WERI-Rb-1 (cell line): ENCODE results near the gene MDM2.

Experiments used
- DNase-seq: peaks from one replicate; pipeline ENCODE4 v3.0.0-alpha.2; 2020
- H3K27ac ChIP-seq: fragments of 250-450 bp; sonication (Bioruptor Pico); 2 replicates; pipeline ENCODE4 v1.5.1; 2020; ENCODE audit warnings: mild to moderate bottlenecking, moderate library complexity
- H3K27me3 ChIP-seq: fragments of 250-450 bp; sonication (Bioruptor Pico); 2 replicates; pipeline ENCODE4 v1.5.1; 2021; ENCODE audit warnings: mild to moderate bottlenecking, low read depth, moderate library complexity; ENCODE audit not compliant: insufficient read depth, severe bottlenecking
- H3K36me3 ChIP-seq: fragments of 250-450 bp; sonication (Bioruptor Pico); 2 replicates; pipeline ENCODE4 v1.5.1; 2020; ENCODE audit warnings: mild to moderate bottlenecking, moderate library complexity
- H3K4me3 ChIP-seq: 2 replicates; pipeline ENCODE4 v1.5.1; 2011; ENCODE audit warnings: low read depth, mild to moderate bottlenecking, control low read depth, low read length
- H3K9me3 ChIP-seq: fragments of 250-450 bp; sonication (Bioruptor Pico); 2 replicates; pipeline ENCODE4 v1.5.1; 2021; ENCODE audit warnings: mild to moderate bottlenecking, moderate library complexity; ENCODE audit not compliant: severe bottlenecking
- TF ChIP-seq, protein P1 (sequence below): IDR thresholded peaks from 2 replicates; pipeline ENCODE4 v1.5.1; 2011; ENCODE audit warnings: low read depth, mild to moderate bottlenecking, control low read depth, inconsistent platforms, low read length

Gene MDM2

DNA sequence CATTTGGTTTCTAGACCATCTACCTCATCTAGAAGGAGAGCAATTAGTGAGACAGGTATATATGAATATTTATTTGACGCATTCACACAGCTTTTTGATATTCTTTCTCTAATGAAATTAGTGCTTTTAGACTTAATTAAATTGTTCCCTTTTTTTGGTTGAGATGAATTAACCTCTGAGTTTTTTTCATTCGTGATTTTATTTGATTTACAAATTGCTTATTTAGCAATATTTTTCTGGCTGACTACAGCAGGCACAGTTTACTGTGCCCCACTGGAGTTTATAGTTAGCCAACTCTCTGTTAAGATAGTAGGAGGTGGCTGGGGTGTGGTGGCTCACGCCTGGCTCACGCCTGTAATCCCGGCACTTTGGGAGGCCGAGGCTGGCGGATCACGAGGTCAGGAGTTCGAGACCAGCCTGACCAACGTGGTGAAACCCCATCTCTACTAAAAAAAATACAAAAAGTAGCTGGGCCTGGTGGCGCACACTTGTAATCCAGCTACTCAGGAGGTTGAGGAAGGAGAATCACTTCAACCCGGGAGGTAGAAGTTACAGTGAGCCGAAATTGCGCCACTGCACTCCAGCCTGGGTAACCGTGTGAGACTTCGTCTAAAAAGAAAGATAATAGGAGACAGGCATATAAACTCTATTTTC, 16.7 kb downstream of the MDM2 start:
- no peaks in the 10 kb centered on the region for H3K9me3 ChIP-seq
- TF ChIP-seq, protein P1, sequence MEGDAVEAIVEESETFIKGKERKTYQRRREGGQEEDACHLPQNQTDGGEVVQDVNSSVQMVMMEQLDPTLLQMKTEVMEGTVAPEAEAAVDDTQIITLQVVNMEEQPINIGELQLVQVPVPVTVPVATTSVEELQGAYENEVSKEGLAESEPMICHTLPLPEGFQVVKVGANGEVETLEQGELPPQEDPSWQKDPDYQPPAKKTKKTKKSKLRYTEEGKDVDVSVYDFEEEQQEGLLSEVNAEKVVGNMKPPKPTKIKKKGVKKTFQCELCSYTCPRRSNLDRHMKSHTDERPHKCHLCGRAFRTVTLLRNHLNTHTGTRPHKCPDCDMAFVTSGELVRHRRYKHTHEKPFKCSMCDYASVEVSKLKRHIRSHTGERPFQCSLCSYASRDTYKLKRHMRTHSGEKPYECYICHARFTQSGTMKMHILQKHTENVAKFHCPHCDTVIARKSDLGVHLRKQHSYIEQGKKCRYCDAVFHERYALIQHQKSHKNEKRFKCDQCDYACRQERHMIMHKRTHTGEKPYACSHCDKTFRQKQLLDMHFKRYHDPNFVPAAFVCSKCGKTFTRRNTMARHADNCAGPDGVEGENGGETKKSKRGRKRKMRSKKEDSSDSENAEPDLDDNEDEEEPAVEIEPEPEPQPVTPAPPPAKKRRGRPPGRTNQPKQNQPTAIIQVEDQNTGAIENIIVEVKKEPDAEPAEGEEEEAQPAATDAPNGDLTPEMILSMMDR: no peak
- no peak for DNase-seq
- H3K36me3 ChIP-seq: peaks cover 94% of the 10 kb centered on the region
- H3K27me3 ChIP-seq: no peaks in the 10 kb centered on the region
- no peak overlapping the region for H3K27ac ChIP-seq
- no peak overlapping the region for H3K4me3 ChIP-seq

DNA sequence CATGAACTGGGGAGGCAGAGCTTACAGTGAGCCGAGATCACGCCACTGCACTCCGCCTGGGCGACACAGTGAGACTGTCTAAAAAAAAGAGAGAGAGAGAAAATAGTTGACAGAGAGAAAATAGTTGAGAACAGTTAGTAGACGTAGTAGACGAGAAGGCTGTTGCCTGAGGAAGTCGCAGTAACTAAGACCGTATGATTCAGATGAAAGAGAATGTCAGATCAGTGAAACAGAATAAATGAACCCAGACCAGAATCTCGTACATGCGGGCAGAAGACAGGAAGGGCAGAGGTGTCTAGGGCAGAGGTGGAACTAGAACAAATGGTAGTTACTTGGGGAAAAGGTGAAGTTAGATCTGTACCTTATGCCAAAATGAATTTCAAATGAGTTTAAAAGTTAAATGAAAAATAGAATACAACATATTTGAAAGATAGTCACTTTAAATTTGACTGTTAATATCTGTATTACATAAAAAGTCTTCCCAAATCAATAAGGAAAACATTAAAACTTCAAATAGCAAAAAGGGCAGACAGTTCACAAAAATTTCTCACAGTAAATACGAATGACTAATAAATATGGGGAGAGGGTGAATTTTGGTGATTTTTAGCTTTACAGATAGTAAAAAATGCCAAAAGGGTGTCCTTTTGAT, 17.7 kb downstream of the MDM2 start:
- TF ChIP-seq, protein P1: no peak
- Histone ChIP-seq H3K9me3 (no peaks in the 10 kb centered on the region), H3K27ac (no peak overlapping the region), H3K27me3 (no peaks in the 10 kb centered on the region), H3K36me3 (peaks cover 92% of the 10 kb centered on the region), H3K4me3 (no peak overlapping the region)
- no peak for DNase-seq

DNA sequence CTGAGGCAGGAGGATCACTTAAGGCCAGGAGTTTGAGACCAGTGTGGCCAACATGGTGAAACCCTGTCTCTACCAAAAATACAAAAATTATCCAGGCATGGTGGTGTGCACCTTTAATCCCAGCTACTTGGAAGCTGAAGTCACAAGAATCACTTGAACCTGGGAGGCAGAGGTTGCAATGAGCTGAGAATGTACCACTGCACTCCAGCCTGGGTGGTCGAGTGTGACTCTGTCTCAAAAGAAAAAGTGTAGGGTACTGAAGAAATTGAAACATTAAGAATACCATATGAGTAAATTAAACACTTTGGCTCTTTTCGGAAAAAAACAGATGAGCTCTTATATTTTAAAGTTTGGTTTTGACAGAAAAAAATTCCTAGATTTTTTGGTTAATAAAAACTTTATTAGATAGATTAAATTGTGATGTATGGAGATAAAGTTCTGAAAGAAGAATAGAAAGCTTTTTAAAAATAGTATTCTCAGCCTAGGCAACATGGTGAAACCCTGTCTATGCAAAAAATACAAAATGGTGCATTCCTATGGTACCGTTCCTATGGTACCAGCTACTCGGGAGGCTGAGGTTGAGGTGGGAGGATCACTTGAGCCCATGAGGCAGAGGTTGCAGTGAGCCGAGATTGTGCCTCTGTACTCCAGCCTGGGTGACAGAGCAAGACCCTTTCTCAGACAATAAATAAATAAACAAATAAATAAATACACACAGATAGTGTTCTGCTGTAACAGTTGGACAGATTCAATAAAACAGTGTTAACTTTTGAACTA, 20.1 kb downstream of the MDM2 start:
- Histone ChIP-seq H3K27me3 (no peaks in the 10 kb centered on the region), H3K4me3 (no peak overlapping the region), H3K9me3 (no peaks in the 10 kb centered on the region), H3K36me3 (peaks cover 89% of the 10 kb centered on the region), H3K27ac (no peak overlapping the region)
- DNase-seq: no peak
- TF ChIP-seq, protein P1: no peak

DNA sequence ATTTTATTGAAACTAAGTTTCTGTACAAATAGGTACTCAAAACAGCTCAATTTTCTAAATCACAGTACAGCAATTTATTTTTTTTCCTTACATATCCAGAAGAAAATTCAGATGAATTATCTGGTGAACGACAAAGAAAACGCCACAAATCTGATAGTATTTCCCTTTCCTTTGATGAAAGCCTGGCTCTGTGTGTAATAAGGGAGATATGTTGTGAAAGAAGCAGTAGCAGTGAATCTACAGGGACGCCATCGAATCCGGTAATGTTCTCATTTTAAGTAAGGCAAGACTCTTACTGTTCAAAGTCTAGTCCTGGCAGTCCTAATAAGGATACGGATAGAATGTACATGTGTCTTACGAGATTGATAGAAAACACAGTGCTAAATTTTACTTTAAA, 20.7 kb downstream of the MDM2 start:
- TF ChIP-seq, protein P1: no peak
- no peak overlapping the region for H3K27ac ChIP-seq
- peaks cover 86% of the 10 kb centered on the region for H3K36me3 ChIP-seq
- no peak for DNase-seq
- H3K27me3 ChIP-seq: no peaks in the 10 kb centered on the region
- no peaks in the 10 kb centered on the region for H3K9me3 ChIP-seq
- no peak overlapping the region for H3K4me3 ChIP-seq

DNA sequence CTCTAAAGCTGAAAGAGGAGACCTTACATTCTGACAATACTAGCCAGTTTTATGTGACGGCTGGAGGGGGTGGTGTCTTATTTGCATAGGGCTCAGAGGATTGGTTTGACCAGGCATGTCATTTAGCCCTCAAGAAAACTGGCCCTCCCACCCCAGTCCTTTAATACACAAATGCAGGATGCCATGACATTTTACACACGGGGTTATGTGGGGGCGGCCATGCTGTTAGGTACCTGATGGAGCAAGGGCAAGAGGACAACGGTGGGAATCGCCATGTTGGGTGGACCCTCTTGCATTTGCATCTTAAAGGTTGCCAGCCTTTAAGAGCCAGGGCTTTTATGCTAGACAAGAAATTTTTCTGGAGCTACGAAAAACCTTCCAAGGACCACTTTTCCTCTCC, 23.3 kb downstream of the MDM2 start:
- H3K36me3 ChIP-seq: peaks cover 86% of the 10 kb centered on the region
- no peak for DNase-seq

More for the DNA sequence above, 23.3 kb downstream of the MDM2 start:
- Histone ChIP-seq H3K9me3 (no peaks in the 10 kb centered on the region), H3K27ac (no peak overlapping the region), H3K27me3 (no peaks in the 10 kb centered on the region), H3K4me3 (no peak overlapping the region)
- TF ChIP-seq, protein P1: no peak
